ENCODE results near the gene POLR3GL.

DNA sequence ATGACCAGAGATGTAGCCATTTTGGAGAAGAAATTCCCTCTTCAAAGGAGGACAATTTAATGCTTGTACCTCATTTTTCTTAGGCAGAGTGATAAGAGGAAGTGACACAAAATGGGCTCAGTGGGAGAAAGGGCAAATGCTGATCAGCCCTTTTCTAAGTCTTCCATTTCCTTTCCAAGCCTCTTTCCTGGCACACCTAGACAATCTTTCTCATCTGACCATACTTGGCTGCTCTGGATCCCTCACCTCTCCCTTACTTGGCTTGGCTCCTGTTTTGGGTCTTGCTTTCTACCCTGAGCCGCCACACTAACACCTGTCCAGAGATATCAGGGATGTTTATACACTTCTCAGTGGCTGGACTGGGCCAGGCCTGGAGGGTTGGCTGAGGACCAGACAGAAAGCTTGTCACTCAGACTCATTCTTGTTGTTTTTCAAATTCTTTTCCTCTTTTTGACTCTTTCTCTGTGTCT, 18.8 kb downstream of the POLR3GL start:
- TF ChIP-seq EZH2 (IDR thresholded peaks at IDR 0.05; ENCODE audit: low read length): no peak
- TF ChIP-seq, protein P1, sequence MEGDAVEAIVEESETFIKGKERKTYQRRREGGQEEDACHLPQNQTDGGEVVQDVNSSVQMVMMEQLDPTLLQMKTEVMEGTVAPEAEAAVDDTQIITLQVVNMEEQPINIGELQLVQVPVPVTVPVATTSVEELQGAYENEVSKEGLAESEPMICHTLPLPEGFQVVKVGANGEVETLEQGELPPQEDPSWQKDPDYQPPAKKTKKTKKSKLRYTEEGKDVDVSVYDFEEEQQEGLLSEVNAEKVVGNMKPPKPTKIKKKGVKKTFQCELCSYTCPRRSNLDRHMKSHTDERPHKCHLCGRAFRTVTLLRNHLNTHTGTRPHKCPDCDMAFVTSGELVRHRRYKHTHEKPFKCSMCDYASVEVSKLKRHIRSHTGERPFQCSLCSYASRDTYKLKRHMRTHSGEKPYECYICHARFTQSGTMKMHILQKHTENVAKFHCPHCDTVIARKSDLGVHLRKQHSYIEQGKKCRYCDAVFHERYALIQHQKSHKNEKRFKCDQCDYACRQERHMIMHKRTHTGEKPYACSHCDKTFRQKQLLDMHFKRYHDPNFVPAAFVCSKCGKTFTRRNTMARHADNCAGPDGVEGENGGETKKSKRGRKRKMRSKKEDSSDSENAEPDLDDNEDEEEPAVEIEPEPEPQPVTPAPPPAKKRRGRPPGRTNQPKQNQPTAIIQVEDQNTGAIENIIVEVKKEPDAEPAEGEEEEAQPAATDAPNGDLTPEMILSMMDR (optimal IDR thresholded peaks at IDR 0.05 in 1 of 3, IDR thresholded peaks at IDR 0.05 in 1 of 3, conservative IDR thresholded peaks at IDR 0.05 in 1 of 3; ENCODE audit: extremely low read depth in 1 of 3, insufficient read depth in 2 of 3, low read length in 3 of 3): no peak
